ENCODE measurements around the gene TLE2. TPM values are rescaled to one million over a fixed set of nuclear protein-coding genes. Genes with fewer than 3 reads are reported as not detected.

The TLE2 gene
- total and polyA plus RNA-seq, 2 of the 4 experiments (the other 2 are of a cell fraction), result under 0.01 to 0.41 TPM

DNA sequence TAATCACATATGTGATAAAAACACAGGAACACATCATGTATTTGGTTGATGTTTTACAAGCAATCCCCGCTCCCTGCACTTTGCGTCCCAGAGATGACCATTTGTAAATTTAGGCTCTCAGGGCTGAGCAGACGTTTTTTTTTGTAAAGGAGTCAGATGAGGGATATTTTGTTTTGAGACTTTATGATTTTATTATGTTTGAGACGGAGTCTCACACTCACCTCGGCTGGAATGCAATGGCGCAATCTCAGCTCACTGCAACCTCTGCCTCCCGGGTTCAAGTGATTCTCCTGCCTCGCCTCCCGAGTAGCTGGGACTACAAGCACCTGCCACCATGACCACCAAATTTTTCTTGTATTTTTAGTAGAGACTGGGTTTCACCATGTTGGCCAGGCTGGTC, 50.3 kb downstream of the TLE2 start:
- no peak for TF ChIP-seq POLR2A (IDR thresholded peaks at IDR 0.05; ENCODE audit: low read depth, low read length)
- TF ChIP-seq CEBPB (IDR thresholded peaks at IDR 0.05; ENCODE audit: low read depth, low read length), result peak; percentile 61
- H2BK20ac ChIP-seq (ENCODE audit: low read depth, low read length), result no peak overlapping the region
- H3K9me1 ChIP-seq (ENCODE audit: insufficient read depth, low read length), result 0 out of 2 replicates have a peak, but pooled peaks cover 6% of the 10 kb centered on the region
- no TSS peak for BruUV-seq (replicated peaks)
- no peaks in the 10 kb centered on the region for H3K27me3 ChIP-seq (ENCODE audit: control insufficient read depth, insufficient read depth, low read length)
- H3K4me3 ChIP-seq (ENCODE audit: insufficient read depth, low read depth, low read length), result no peak overlapping the region
- no peaks in the 10 kb centered on the region for H3K9me3 ChIP-seq (ENCODE audit: control insufficient read depth, insufficient read depth, low read length)
- no peak overlapping the region for H3K9ac ChIP-seq (ENCODE audit: low read depth, low read length)
- no peak overlapping the region for H3K18ac ChIP-seq (ENCODE audit: low read depth, low read length)
- no peaks in the 10 kb centered on the region for H4K20me1 ChIP-seq (ENCODE audit: insufficient read depth, low read length)
- no peak overlapping the region for H2BK5ac ChIP-seq (ENCODE audit: low read depth, low read length, poor library complexity, severe bottlenecking)
- in situ Hi-C loops (cut with MboI; ENCODE audit: low sequenced_read_pairs), result no loop called here
- no peak overlapping the region for H3K14ac ChIP-seq (replicated peaks; ENCODE audit: low read depth, low read length)
- H3K23ac ChIP-seq (ENCODE audit: low read depth, low read length), result no peak overlapping the region
- peaks cover 14% of the 10 kb centered on the region for H3K4me1 ChIP-seq (ENCODE audit: control insufficient read depth, insufficient read depth, low read length)
- no CpG with 5 or more reads among the region's 9 CpGs for whole genome bisulfite sequencing, 2 experiments (ENCODE audit: extremely low coverage in 2 of 2, insufficient read length in 1 of 2)
- no peak overlapping the region for H3K27ac ChIP-seq (ENCODE audit: insufficient read depth, low read length)
- H2BK120ac ChIP-seq (ENCODE audit: low read depth, low read length), result no peak overlapping the region
- no peaks in the 10 kb centered on the region for H3K79me1 ChIP-seq (ENCODE audit: low read depth in 1 of 2, low read length in 2 of 2)
- H3K4ac ChIP-seq (ENCODE audit: low read depth, low read length), result no peak overlapping the region
- H3K56ac ChIP-seq (ENCODE audit: extremely low read depth, insufficient read depth, low read length), result no peak overlapping the region
- H4K5ac ChIP-seq (ENCODE audit: low read depth, low read length), result no peak overlapping the region
- no peak overlapping the region for H2AK5ac ChIP-seq (ENCODE audit: low read depth, low read length)
- dilution Hi-C loops (cut with HindIII; ENCODE audit: low sequenced_read_pairs, unreplicated experiment), result no loop called here
- no peak overlapping the region for H3K4me2 ChIP-seq (ENCODE audit: low read depth, low read length)
- ATAC-seq (ENCODE audit: low read depth) (no peak), DNase-seq (no peak)
- H2AFZ ChIP-seq (replicated peaks; ENCODE audit: low read length, poor library complexity), result no peak overlapping the region
- ChIA-PET POLR2A (ENCODE audit: unreplicated experiment) (no interaction called here), CTCF (no interaction called here)
- H2BK15ac ChIP-seq (ENCODE audit: low read depth, low read length), result no peak overlapping the region
- no peak overlapping the region for H4K8ac ChIP-seq (ENCODE audit: low read depth in 2 of 2, low read length in 2 of 2)
- intact Hi-C loops (cut with micrococcal nuclease), result no loop called here
- H4K91ac ChIP-seq (ENCODE audit: insufficient read depth, low read depth, low read length), result no peak overlapping the region
- no peaks in the 10 kb centered on the region for H3K36me3 ChIP-seq (ENCODE audit: control insufficient read depth, insufficient read depth, low read length)
- no peak overlapping the region for H2AK9ac ChIP-seq (replicated peaks; ENCODE audit: low read depth, low read length, poor library complexity)
